T-helper 2 cell treated with Interferon-gamma antibody and Interleukin-4, amounts not matched to agents 5 μg/mL and 100 μg/mL, for 36 hours (primary cell): ENCODE results near the gene PCDHGB6.
"Not testable (repeated sequence)": the region's sequence is repeated elsewhere in the genome, so short reads cannot be mapped to it uniquely, and the experiment has no call there.

Experiments used
- DNase-seq: peaks from one replicate; pipeline ENCODE4 v3.0.0; 2021; ENCODE audit warnings: low spot score
- H3K27ac Mint-ChIP-seq: one replicate; pipeline ENCODE4 v1.8.0; 2021; ENCODE audit warnings: mild to moderate bottlenecking, mixed read lengths
- H3K27me3 Mint-ChIP-seq: one replicate; pipeline ENCODE4 v1.8.0; 2021; ENCODE audit warnings: low read depth, mixed read lengths
- H3K36me3 Mint-ChIP-seq: one replicate; pipeline ENCODE4 v1.8.0; 2021; ENCODE audit warnings: low read depth, mixed read lengths
- H3K4me1 Mint-ChIP-seq: one replicate; pipeline ENCODE4 v1.8.0; 2021; ENCODE audit warnings: low read depth, mixed read lengths
- H3K4me3 Mint-ChIP-seq: one replicate; pipeline ENCODE4 v1.8.0; 2022; ENCODE audit warnings: mild to moderate bottlenecking, moderate library complexity, mixed read lengths
- H3K9me3 Mint-ChIP-seq: one replicate; pipeline ENCODE4 v1.8.0; 2021; ENCODE audit warnings: mixed read lengths

The PCDHGB6 gene

GRCh38 chr5:141399555-141400258 is 8.1 kb upstream of the PCDHGB6 start:
- DNase-seq: no peak
- peak overlapping the region; percentile 64 for H3K27ac Mint-ChIP-seq
- H3K36me3 Mint-ChIP-seq: no peaks in the 10 kb centered on the region
- peaks cover 19% of the 10 kb centered on the region for H3K9me3 Mint-ChIP-seq
- H3K4me1 Mint-ChIP-seq: no peaks in the 10 kb centered on the region
- no peak overlapping the region for H3K4me3 Mint-ChIP-seq
- peaks cover 38% of the 10 kb centered on the region for H3K27me3 Mint-ChIP-seq

GRCh38 chr5:141402553-141403243 is 5.1 kb upstream of the PCDHGB6 start, which contains the start of gene PCDHGA9:
PCDHGA9 (plus strand) TSS chr5:141402778; CDS start chr5:141402953, 175 bp downstream.
- no peak within 1 kb of the TSS for H3K4me3 Mint-ChIP-seq
- peaks cover 43% of the 10 kb centered on the region for H3K27me3 Mint-ChIP-seq
- DNase-seq: no peak
- H3K36me3 Mint-ChIP-seq: no peaks in the 10 kb centered on the region
- no peak within 1 kb of the TSS for H3K27ac Mint-ChIP-seq
- H3K4me1 Mint-ChIP-seq: no peaks in the 10 kb centered on the region
- H3K9me3 Mint-ChIP-seq: peaks cover 14% of the 10 kb centered on the region

- peaks cover 14% of the 10 kb centered on the region for H3K9me3 Mint-ChIP-seq
- no peak overlapping the region for H3K4me3 Mint-ChIP-seq
- H3K27me3 Mint-ChIP-seq: peaks cover 49% of the 10 kb centered on the region
- H3K36me3 Mint-ChIP-seq: no peaks in the 10 kb centered on the region
- DNase-seq: no peak
- peaks cover 2% of the 10 kb centered on the region for H3K4me1 Mint-ChIP-seq
- no peak overlapping the region for H3K27ac Mint-ChIP-seq
These were observed 4.4 kb upstream of the PCDHGB6 start for GRCh38 chr5:141403387-141403786.

GRCh38 chr5:141409598-141410306 is 1.9 kb downstream of the PCDHGB6 start:
- no peak for DNase-seq
- Mint-ChIP-seq H3K36me3 (peaks cover 8% of the 10 kb centered on the region), H3K27me3 (peaks cover 49% of the 10 kb centered on the region), H3K4me1 (peaks cover 13% of the 10 kb centered on the region), H3K9me3 (peaks cover 11% of the 10 kb centered on the region), H3K4me3 (no peak overlapping the region), H3K27ac (no peak overlapping the region)

GRCh38 chr5:141411575-141411974 is 3.8 kb downstream of the PCDHGB6 start:
- Mint-ChIP-seq H3K27me3 (peaks cover 57% of the 10 kb centered on the region), H3K4me3 (no peak overlapping the region), H3K36me3 (peaks cover 8% of the 10 kb centered on the region), H3K9me3 (peaks cover 15% of the 10 kb centered on the region), H3K4me1 (peaks cover 13% of the 10 kb centered on the region), H3K27ac (no peak overlapping the region)
- DNase-seq: no peak

DNA sequence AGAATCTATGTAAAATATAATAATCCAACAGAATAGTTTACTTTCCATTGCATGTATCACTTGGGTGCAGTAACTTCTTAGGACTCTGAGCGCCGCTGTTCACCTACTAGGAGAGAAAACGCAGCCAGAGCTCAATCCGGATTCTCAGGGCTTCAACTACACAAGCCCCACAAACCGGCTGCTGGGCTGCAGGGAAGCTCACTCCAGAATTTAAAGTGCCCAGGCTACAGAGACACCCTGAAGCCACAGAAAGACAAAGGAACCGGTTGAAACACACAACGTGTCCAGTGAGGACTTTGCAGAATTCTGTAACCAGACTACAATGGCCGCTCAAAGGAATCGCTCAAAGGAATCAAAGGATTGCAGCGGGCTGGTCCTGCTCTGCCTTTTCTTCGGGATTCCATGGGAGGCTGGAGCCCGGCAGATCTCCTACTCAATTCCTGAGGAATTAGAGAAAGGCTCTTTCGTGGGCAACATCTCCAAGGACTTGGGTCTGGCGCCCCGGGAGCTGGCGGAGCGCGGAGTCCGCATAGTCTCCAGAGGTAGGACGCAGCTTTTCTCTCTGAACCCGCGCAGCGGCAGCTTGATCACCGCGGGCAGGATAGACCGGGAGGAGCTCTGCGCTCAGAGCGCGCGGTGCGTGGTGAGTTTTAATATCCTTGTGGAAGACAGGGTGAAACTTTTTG is 5.2 kb downstream of the PCDHGB6 start, which contains the start of gene PCDHGA10:
Gene PCDHGA10, plus strand, starts transcription at position 134 of the 686 bp plus-strand sequence. Its CDS starts 189 bp downstream, at position 323.
- DNase-seq: peak; percentile 42
- no peak within 1 kb of the TSS for H3K27ac Mint-ChIP-seq
- peak within 1 kb of the TSS; percentile 82 for H3K4me3 Mint-ChIP-seq
- peaks cover 17% of the 10 kb centered on the region for H3K9me3 Mint-ChIP-seq
- peaks cover 55% of the 10 kb centered on the region for H3K27me3 Mint-ChIP-seq
- H3K36me3 Mint-ChIP-seq: peaks cover 8% of the 10 kb centered on the region
- H3K4me1 Mint-ChIP-seq: peaks cover 15% of the 10 kb centered on the region

DNA sequence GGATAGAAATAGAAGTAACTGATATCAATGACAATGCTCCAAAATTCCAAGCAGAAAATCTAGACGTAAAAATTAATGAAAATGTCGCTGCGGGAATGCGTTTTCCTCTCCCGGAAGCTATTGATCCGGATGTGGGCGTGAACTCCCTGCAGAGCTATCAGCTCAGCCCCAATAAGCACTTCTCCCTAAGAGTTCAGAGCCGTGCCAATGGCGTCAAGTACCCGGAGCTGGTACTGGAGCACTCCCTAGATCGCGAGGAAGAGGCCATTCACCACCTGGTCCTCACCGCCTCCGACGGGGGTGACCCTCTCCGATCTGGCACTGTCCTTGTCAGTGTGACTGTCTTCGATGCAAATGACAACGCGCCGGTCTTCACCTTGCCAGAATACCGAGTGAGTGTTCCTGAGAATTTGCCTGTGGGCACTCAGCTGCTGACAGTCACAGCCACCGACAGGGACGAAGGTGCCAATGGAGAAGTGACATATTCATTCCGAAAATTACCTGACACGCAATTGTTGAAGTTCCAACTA is 5.8 kb downstream of the PCDHGB6 start:
- DNase-seq: no peak
- Mint-ChIP-seq H3K9me3 (peaks cover 22% of the 10 kb centered on the region), H3K4me3 (peak overlapping the region; percentile 82), H3K4me1 (peaks cover 15% of the 10 kb centered on the region), H3K36me3 (peaks cover 8% of the 10 kb centered on the region), H3K27me3 (peaks cover 57% of the 10 kb centered on the region), H3K27ac (no peak overlapping the region)

DNA sequence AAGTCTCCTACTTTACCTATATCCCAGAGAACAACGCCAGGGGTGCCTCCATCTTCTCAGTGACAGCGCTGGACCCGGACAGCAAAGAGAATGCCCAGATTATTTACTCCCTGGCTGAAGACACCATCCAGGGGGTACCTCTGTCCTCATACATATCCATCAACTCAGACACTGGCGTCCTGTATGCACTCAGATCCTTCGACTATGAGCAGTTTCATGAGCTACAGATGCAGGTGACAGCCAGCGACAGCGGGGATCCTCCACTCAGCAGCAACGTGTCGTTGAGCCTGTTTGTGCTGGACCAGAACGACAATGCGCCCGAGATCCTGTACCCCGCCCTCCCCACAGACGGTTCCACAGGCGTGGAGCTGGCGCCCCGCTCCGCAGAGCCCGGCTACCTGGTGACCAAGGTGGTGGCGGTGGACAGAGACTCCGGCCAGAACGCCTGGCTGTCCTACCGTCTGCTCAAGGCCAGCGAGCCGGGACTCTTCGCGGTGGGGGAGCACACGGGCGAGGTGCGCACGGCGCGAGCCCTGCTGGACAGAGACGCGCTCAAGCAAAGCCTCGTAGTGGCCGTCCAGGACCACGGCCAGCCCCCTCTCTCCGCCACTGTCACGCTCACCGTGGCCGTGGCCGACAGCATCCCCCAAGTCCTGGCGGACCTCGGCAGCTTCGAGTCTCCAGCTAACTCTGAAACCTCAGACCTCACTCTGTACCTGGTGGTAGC is 6.9 kb downstream of the PCDHGB6 start:
- H3K4me3 Mint-ChIP-seq: peak overlapping the region; percentile 82
- H3K4me1 Mint-ChIP-seq: peaks cover 15% of the 10 kb centered on the region
- H3K27ac Mint-ChIP-seq, H3K36me3 Mint-ChIP-seq, DNase-seq: not testable (repeated sequence)
- peaks cover 20% of the 10 kb centered on the region for H3K9me3 Mint-ChIP-seq
- peaks cover 56% of the 10 kb centered on the region for H3K27me3 Mint-ChIP-seq

DNA sequence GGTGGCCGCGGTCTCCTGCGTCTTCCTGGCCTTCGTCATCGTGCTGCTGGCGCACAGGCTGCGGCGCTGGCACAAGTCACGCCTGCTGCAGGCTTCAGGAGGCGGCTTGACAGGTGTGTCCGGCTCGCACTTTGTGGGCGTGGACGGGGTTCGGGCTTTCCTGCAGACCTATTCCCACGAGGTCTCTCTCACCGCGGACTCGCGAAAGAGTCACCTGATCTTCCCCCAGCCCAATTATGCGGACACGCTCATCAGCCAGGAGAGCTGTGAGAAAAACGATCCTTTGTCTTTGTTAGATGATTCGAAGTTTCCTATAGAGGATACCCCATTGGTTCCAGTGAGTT is 7.4 kb downstream of the PCDHGB6 start:
- Mint-ChIP-seq H3K9me3 (peaks cover 22% of the 10 kb centered on the region), H3K27me3 (peaks cover 57% of the 10 kb centered on the region), H3K4me3 (peak overlapping the region; percentile 7), H3K4me1 (peaks cover 15% of the 10 kb centered on the region)
- H3K27ac Mint-ChIP-seq, DNase-seq, H3K36me3 Mint-ChIP-seq: not testable (repeated sequence)

DNA sequence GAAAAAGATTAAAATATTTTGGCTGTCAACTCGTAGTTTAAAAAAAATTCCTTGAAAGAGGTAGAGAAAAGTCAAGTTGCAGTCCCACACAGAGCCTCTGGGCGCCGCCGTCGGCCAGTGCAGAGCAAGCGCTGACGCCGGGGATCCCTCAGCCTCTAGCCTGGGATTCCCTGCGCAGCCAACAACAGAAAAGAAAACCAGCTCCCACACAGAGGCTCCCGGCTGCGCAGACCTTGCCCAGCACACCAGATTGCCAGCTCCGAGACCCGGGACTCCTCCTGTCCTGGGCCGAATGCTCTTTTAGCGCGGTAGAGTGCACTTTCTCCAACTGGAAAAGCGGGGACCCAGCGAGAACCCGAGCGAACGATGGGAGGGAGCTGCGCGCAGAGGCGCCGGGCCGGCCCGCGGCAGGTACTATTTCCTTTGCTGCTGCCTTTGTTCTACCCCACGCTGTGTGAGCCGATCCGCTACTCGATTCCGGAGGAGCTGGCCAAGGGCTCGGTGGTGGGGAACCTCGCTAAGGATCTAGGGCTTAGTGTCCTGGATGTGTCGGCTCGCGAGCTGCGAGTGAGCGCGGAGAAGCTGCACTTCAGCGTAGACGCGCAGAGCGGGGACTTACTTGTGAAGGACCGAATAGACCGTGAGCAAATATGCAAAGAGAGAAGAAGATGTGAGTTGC is 9.8 kb downstream of the PCDHGB6 start, which contains the start of gene PCDHGB7:
Gene PCDHGB7, plus strand, starts transcription at position 184 of the 679 bp plus-strand sequence. Its CDS starts 183 bp downstream, at position 367.
- Mint-ChIP-seq H3K27me3 (peaks cover 75% of the 10 kb centered on the region), H3K27ac (peak within 1 kb of the TSS; percentile 66), H3K4me3 (peak within 1 kb of the TSS; percentile 77), H3K9me3 (peaks cover 23% of the 10 kb centered on the region), H3K4me1 (peaks cover 20% of the 10 kb centered on the region)
- H3K36me3 Mint-ChIP-seq: not testable (repeated sequence)
- peak; percentile 51 for DNase-seq

DNA sequence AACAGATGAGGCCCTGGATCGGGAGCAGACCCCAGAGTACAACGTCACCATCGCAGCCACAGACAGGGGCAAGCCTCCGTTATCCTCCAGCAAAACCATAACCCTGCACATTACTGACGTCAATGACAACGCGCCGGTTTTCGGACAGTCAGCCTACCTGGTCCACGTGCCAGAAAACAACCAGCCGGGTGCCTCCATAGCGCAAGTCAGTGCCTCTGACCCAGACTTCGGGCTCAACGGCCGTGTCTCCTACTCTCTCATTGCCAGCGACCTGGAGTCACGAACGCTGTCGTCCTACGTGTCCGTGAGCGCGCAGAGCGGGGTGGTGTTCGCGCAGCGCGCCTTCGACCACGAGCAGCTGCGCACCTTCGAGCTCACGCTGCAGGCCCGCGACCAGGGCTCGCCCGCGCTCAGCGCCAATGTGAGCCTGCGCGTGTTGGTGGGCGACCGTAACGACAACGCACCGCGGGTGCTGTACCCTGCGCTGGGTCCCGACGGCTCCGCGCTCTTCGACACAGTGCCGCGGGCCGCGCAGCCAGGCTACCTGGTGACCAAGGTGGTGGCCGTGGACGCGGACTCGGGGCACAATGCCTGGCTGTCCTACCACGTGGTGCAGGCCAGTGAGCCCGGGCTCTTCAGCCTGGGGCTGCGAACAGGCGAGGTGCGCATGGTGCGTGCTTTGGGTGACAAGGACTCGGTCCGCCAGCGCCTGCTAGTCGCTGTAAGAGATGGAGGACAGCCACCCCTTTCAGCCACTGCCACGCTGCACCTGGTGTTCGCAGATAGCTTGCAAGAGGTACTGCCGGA is 11.5 kb downstream of the PCDHGB6 start:
- Mint-ChIP-seq H3K4me1 (peaks cover 14% of the 10 kb centered on the region), H3K27ac (no peak overlapping the region), H3K9me3 (peaks cover 23% of the 10 kb centered on the region), H3K4me3 (no peak overlapping the region), H3K27me3 (peaks cover 70% of the 10 kb centered on the region), H3K36me3 (no peaks in the 10 kb centered on the region)
- DNase-seq: no peak
